ENCODE measurements around the gene KCNQ5. TPM values are rescaled to one million over a fixed set of nuclear protein-coding genes. Genes with fewer than 3 reads are reported as not detected.

The KCNQ5 gene
- total RNA-seq, 4 donors from 2014 or later, result 0.30 to 0.57 (median 0.42) TPM; not detected in 1

DNA sequence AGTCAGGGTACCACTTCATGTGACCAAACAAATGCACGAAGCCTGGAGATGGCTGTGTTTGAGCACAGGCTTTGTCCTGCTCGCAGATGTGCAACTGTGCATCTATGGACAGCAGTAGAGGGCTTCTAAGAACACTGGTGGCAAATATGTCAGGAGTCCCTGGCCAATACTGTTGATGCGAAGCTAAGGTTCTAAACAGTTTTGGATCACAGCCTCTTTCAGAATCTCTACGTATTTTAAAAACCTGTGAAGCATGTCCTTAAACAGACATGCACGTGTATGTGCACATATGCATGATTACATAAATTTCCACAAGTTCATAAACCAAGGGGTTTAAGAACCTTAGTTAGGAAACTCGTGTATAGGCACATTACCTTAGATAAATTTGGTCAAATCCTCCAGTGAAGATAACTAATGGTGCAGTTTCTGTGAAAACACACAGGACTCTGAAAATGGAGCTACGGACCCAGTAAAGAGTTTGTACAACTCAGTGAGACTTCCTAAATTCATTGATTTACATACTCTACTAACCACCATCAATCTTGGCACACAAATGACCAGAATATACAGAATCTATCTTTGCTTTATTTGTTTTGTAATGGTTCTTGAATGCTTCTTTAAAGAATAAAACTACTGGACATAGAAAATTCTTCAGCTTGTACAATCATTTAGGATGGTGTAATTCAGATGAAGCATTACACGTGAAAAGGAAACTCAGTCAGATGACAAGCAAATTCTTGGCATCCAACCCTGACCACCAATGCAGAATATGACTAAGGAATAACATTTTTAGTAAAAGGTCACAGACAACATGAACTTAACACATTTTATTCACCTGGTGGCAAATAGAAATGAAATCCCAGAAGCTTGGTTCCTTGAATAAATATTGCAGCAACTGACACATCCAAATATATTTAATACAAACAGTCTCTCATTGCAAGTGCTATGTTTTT lies 27.4 kb downstream of the KCNQ5 start:
- WGBS, result 72% methylated on average over 8 of the region's 8 CpGs
- Histone ChIP-seq H3K27ac (no peak overlapping the region), H3K27me3 (no peaks in the 10 kb centered on the region), H3K9me3 (no peaks in the 10 kb centered on the region), H3K4me3 (no peak overlapping the region), H3K4me1 (no peaks in the 10 kb centered on the region), H3K36me3 (no peaks in the 10 kb centered on the region)
- TF ChIP-seq, protein P1, sequence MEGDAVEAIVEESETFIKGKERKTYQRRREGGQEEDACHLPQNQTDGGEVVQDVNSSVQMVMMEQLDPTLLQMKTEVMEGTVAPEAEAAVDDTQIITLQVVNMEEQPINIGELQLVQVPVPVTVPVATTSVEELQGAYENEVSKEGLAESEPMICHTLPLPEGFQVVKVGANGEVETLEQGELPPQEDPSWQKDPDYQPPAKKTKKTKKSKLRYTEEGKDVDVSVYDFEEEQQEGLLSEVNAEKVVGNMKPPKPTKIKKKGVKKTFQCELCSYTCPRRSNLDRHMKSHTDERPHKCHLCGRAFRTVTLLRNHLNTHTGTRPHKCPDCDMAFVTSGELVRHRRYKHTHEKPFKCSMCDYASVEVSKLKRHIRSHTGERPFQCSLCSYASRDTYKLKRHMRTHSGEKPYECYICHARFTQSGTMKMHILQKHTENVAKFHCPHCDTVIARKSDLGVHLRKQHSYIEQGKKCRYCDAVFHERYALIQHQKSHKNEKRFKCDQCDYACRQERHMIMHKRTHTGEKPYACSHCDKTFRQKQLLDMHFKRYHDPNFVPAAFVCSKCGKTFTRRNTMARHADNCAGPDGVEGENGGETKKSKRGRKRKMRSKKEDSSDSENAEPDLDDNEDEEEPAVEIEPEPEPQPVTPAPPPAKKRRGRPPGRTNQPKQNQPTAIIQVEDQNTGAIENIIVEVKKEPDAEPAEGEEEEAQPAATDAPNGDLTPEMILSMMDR (IDR thresholded peaks at IDR 0.05), result no peak
- TF ChIP-seq POLR2A (IDR thresholded peaks at IDR 0.05) (no peak), EP300 (IDR thresholded peaks at IDR 0.05) (no peak), POLR2AphosphoS5 (IDR thresholded peaks at IDR 0.05) (no peak)
- no peak for DNase-seq (ENCODE audit: low spot score in 2 of 2)

DNA sequence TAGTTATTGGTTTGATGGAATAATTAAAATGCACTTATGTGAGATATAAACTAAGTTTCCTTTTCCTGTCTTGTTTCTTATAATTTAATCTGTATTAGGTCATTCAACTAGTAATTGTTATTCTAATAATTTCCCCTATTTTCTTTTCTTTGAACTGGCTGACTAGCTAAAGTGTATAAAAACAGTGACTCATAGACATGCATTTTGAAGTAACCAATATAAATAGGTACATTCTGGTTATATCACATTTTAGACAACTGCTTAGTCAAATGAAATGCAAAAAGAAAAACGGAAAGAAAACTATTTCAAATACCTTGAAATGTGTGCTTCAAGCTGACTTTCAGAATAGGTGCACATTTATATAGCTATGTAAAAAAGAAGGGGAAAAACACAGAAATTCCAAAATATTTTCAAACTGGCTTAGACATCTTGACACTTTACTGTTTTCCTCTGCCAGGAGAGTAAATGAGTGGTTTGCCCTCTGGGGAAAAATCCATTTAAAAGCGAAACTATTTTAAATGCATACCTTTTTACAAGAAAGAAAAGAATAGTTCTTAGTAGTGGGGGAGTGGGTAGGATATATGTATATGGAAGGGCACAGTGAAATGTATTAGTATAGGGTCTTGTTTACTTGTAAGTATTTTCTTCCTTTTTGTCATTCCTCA lies 28.3 kb downstream of the KCNQ5 start:
- TF ChIP-seq, protein P1 (IDR thresholded peaks at IDR 0.05), result no peak
- TF ChIP-seq EP300 (IDR thresholded peaks at IDR 0.05) (no peak), POLR2AphosphoS5 (IDR thresholded peaks at IDR 0.05) (no peak), POLR2A (IDR thresholded peaks at IDR 0.05) (no peak)

DNA sequence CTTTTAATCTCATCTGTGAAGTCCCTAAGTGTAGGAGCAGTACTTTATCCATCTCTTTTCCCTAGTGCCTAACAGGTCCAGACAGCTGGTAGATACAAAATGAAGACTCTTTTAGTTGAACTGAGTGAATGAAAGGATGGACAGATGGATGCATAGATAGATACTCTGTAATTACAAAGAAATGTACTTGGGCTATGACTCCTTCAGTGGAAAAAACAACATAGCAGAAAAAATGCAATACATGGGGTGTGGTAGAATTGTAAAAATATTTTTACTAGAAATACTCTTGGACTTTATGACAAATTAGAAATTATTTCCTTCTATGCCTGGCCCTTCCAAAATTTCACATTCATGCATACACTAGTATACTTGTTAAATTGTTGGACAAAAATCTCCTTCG lies 29.3 kb downstream of the KCNQ5 start:
- no peak overlapping the region for H3K27ac ChIP-seq
- H3K27me3 ChIP-seq, result no peaks in the 10 kb centered on the region
- no peak for DNase-seq (ENCODE audit: low spot score in 2 of 2)
- H3K4me3 ChIP-seq, result no peak overlapping the region
- TF ChIP-seq EP300 (IDR thresholded peaks at IDR 0.05) (no peak), POLR2AphosphoS5 (IDR thresholded peaks at IDR 0.05) (no peak)
- TF ChIP-seq, protein P1 (IDR thresholded peaks at IDR 0.05), result no peak
- H3K9me3 ChIP-seq, result no peaks in the 10 kb centered on the region
- no peaks in the 10 kb centered on the region for H3K36me3 ChIP-seq
- H3K4me1 ChIP-seq, result no peaks in the 10 kb centered on the region
- 91% methylated on average over 1 of the region's 1 CpG for WGBS

More for the DNA sequence above, 28.3 kb downstream of the KCNQ5 start:
- Histone ChIP-seq H3K36me3 (no peaks in the 10 kb centered on the region), H3K9me3 (no peaks in the 10 kb centered on the region), H3K27me3 (no peaks in the 10 kb centered on the region), H3K4me3 (no peak overlapping the region), H3K4me1 (no peaks in the 10 kb centered on the region), H3K27ac (no peak overlapping the region)
- WGBS, result 45% methylated on average over 2 of the region's 2 CpGs
- no peak for DNase-seq (ENCODE audit: low spot score in 2 of 2)

DNA sequence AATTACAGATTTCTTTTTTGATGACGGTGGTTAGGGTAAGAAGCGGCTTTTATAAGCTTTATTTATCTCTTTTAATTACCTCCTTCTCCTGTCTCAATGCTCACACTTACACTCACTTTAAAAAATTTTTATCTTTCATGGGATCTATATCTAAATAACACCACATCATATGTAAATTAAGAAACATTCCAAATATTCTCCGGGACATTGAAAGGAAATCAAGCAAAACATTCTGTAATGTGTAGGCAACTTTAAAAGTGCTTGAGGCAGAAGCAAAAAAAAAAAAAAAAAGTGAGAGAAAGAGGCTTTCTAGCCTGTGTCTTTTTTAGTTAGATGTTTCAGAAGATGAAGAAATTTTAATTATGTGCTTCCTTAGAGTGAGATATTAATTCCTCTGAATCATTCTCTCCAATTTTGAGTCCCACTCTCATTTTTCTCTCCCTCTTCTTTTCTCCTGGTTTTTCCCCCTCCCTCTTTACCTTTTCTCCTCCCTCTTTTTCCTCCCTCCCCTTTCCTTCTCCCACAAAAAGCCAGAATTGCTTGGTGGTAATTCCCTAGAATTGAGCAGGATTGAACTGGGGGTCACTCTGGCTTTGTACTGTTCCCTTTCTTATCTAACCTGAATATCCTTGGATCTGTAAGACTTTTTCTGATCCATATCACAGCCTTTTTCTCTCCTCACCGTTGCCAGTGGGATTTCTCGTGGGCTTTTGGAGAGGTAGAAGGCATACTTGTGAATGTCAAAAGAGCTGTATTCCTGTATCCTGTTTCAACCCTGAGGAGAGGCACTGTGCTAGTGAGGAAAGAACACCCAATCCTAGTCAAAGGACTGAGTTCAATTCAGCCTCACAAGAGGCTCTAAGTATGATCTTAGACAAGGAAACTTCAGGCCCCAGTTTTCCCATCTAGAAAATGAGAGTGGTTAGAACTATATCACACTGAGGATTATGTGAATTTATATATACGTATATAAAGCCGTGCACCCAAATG lies 30.4 kb downstream of the KCNQ5 start:
- no peak for DNase-seq (ENCODE audit: low spot score in 2 of 2)
- Histone ChIP-seq H3K36me3 (no peaks in the 10 kb centered on the region), H3K27ac (no peak overlapping the region), H3K4me1 (no peaks in the 10 kb centered on the region), H3K4me3 (no peak overlapping the region), H3K9me3 (no peaks in the 10 kb centered on the region), H3K27me3 (no peaks in the 10 kb centered on the region)
- WGBS, result 73% methylated on average over 7 of the region's 7 CpGs
- TF ChIP-seq EP300 (IDR thresholded peaks at IDR 0.05) (no peak), POLR2AphosphoS5 (IDR thresholded peaks at IDR 0.05) (no peak)
- TF ChIP-seq, protein P1 (IDR thresholded peaks at IDR 0.05), result no peak

All from suprapubic skin (tissue), 4 donors.